H9 (cell line): Measurements from ENCODE around the gene DNAJC12. TPM values are rescaled to one million over a fixed set of nuclear protein-coding genes. Genes with fewer than 3 reads are reported as not detected.

Experiments used
- DNase-seq: peaks from one replicate; pipeline ENCODE4 v3.0.0-alpha.2; 2017
- H2AFZ ChIP-seq: one replicate; pipeline ENCODE4 v1.6.1; 2013; ENCODE audit warnings: mild to moderate bottlenecking, low read length, control low read depth, moderate library complexity
- H2AK5ac ChIP-seq: 2 replicates; pipeline ENCODE4 v1.6.1; 2013; ENCODE audit warnings: low read length, control low read depth, mixed read lengths; ENCODE audit not compliant: insufficient read length
- H2BK120ac ChIP-seq: one replicate; pipeline ENCODE4 v1.6.1; 2013; ENCODE audit warnings: low read depth, mild to moderate bottlenecking, low read length, control low read depth, inconsistent platforms; ENCODE audit not compliant: poor library complexity, severe bottlenecking
- H2BK12ac ChIP-seq: 2 replicates; pipeline ENCODE4 v1.6.1; 2013; ENCODE audit warnings: low read length, control low read depth, mixed read lengths, low read depth; ENCODE audit not compliant: insufficient read length
- H2BK15ac ChIP-seq: 2 replicates; pipeline ENCODE4 v1.6.1; 2013; ENCODE audit warnings: low read depth, low read length, control low read depth
- H2BK20ac ChIP-seq: one replicate; pipeline ENCODE4 v1.6.1; 2013; ENCODE audit warnings: low read depth, mild to moderate bottlenecking, low read length, control low read depth, inconsistent platforms; ENCODE audit not compliant: poor library complexity, severe bottlenecking
- H2BK5ac ChIP-seq: 2 replicates; pipeline ENCODE4 v1.6.1; 2013; ENCODE audit warnings: low read length, control low read depth, mixed read lengths; ENCODE audit not compliant: insufficient read length
- H3K14ac ChIP-seq: 2 replicates; pipeline ENCODE4 v1.6.1; 2013; ENCODE audit warnings: low read length, control low read depth; ENCODE audit not compliant: insufficient read depth
- H3K18ac ChIP-seq: 2 replicates; pipeline ENCODE4 v1.6.1; 2013; ENCODE audit warnings: low read depth, mild to moderate bottlenecking, mixed read lengths, low read length, control low read depth; ENCODE audit not compliant: insufficient read length
- H3K23ac ChIP-seq: 2 replicates; pipeline ENCODE4 v1.6.1; 2013; ENCODE audit warnings: low read length, control low read depth, mixed read lengths, low read depth; ENCODE audit not compliant: insufficient read length
- H3K23me2 ChIP-seq: 2 replicates; pipeline ENCODE4 v1.6.1; 2013; ENCODE audit warnings: low read depth, mild to moderate bottlenecking, mixed read lengths, low read length, control low read depth; ENCODE audit not compliant: insufficient read length, poor library complexity, severe bottlenecking
- H3K27ac ChIP-seq: 2 replicates; pipeline ENCODE4 v1.5.1; 2013; ENCODE audit warnings: low read length, control low read depth, mixed read lengths, low read depth; ENCODE audit not compliant: insufficient read length
- H3K27me3 ChIP-seq: 2 replicates; pipeline ENCODE4 v1.6.1; 2013; ENCODE audit warnings: low read length, control low read depth, inconsistent platforms; ENCODE audit not compliant: insufficient read depth
- H3K4ac ChIP-seq: 2 replicates; pipeline ENCODE4 v1.6.1; 2013; ENCODE audit warnings: low read depth, mild to moderate bottlenecking, control low read depth, inconsistent platforms, low read length, moderate library complexity
- H3K4me1 ChIP-seq: 2 replicates; pipeline ENCODE4 v1.6.1; 2013; ENCODE audit warnings: low read length, control low read depth, inconsistent platforms; ENCODE audit not compliant: insufficient read depth
- H3K4me2 ChIP-seq: 2 replicates; pipeline ENCODE4 v1.6.1; 2013; ENCODE audit warnings: low read length, control low read depth, mixed read lengths; ENCODE audit not compliant: insufficient read length, insufficient read depth
- H3K56ac ChIP-seq: 2 replicates; pipeline ENCODE4 v1.6.1; 2013; ENCODE audit warnings: low read depth, mild to moderate bottlenecking, mixed read lengths, low read length, control low read depth; ENCODE audit not compliant: insufficient read length
- H3K79me1 ChIP-seq: 2 replicates; pipeline ENCODE4 v1.6.1; 2013; ENCODE audit warnings: low read depth, mild to moderate bottlenecking, moderate library complexity, low read length, control low read depth, inconsistent platforms; ENCODE audit not compliant: insufficient read depth, poor library complexity, severe bottlenecking
- H3K79me2 ChIP-seq: 2 replicates; pipeline ENCODE4 v1.6.1; 2013; ENCODE audit warnings: low read length, control low read depth, inconsistent platforms; ENCODE audit not compliant: insufficient read depth
- H3K9ac ChIP-seq: 2 replicates; pipeline ENCODE4 v1.6.1; 2013; ENCODE audit warnings: low read length, control low read depth, mixed read lengths; ENCODE audit not compliant: insufficient read length; ENCODE audit errors: extremely low read depth
- H3K9me3 ChIP-seq: one replicate; pipeline ENCODE4 v1.6.1; 2013; ENCODE audit warnings: low read depth, low read length, inconsistent platforms; ENCODE audit not compliant: control insufficient read depth
- H3T11ph ChIP-seq: one replicate; pipeline ENCODE4 v1.6.1; 2013; ENCODE audit warnings: mild to moderate bottlenecking, low read length, control low read depth, inconsistent platforms
- H4K20me1 ChIP-seq: one replicate; pipeline ENCODE4 v1.6.1; 2013; ENCODE audit not compliant: control insufficient read depth, insufficient read length, insufficient read depth
- H4K5ac ChIP-seq: 2 replicates; pipeline ENCODE4 v1.6.1; 2013; ENCODE audit warnings: low read depth, mild to moderate bottlenecking, mixed read lengths, low read length, control low read depth; ENCODE audit not compliant: insufficient read length
- H4K8ac ChIP-seq: replicated peaks from 2 replicates; pipeline ENCODE4 v1.6.1; 2013; ENCODE audit warnings: low read length, control low read depth, mixed read lengths, low read depth; ENCODE audit not compliant: insufficient read length
- H4K91ac ChIP-seq: 2 replicates; pipeline ENCODE4 v1.6.1; 2013; ENCODE audit warnings: low read depth, mild to moderate bottlenecking, moderate library complexity, mixed read lengths, low read length, control low read depth; ENCODE audit not compliant: insufficient read length
- H3K27ac Mint-ChIP-seq, 3 experiments: 2 replicates in 2 of 3; 3 replicates in 1 of 3; pipeline ENCODE4 v1.8.0; 2020 to 2021; ENCODE audit warnings: mixed read lengths in 3 of 3, mild to moderate bottlenecking in 1 of 3, moderate library complexity in 1 of 3
- H3K27me3 Mint-ChIP-seq: 2 replicates; pipeline ENCODE4 v1.8.0; 2021; ENCODE audit warnings: low read depth, mild to moderate bottlenecking, moderate library complexity, mixed read lengths
- H3K36me3 Mint-ChIP-seq, 3 experiments: 2 replicates in 2 of 3; 3 replicates in 1 of 3; pipeline ENCODE4 v1.8.0; 2020 to 2021; ENCODE audit warnings: low read depth in 3 of 3, mixed read lengths in 3 of 3; ENCODE audit not compliant: insufficient read depth in 1 of 3
- H3K4me1 Mint-ChIP-seq, 2 experiments: 2 replicates each; pipeline ENCODE4 v1.8.0; 2020; ENCODE audit warnings: mixed read lengths in 2 of 2
- H3K4me3 Mint-ChIP-seq, 2 experiments: 2 replicates in 1 of 2; 3 replicates in 1 of 2; pipeline ENCODE4 v1.8.0; 2020 to 2021; ENCODE audit warnings: mild to moderate bottlenecking in 2 of 2, mixed read lengths in 2 of 2, moderate library complexity in 1 of 2
- H3K9me3 Mint-ChIP-seq, 2 experiments: 2 replicates in 1 of 2; 3 replicates in 1 of 2; pipeline ENCODE4 v1.8.0; 2020; ENCODE audit warnings: mild to moderate bottlenecking in 2 of 2, mixed read lengths in 2 of 2, moderate library complexity in 1 of 2
- CTCF ChIP-seq: fragments of 200-600 bp; sonication (generic); conservative IDR thresholded peaks from 3 replicates; pipeline ENCODE4 v1.8.0; 2021; ENCODE audit warnings: antibody characterized with exemption, mild to moderate bottlenecking
- WGBS: extraction: QIAGEN DNeasy Blood & Tissue Kit; methylation state at CpG from one replicate; pipeline ENCODE4 v1.1.7; 2013; ENCODE audit warnings: missing lambda C conversion rate, low lambda C conversion rate, mixed read lengths; ENCODE audit not compliant: insufficient read length; ENCODE audit errors: extremely low coverage; 5-methylcytosine and 5-hydroxymethylcytosine counted together
- total RNA-seq: library from RNA; stranded (reverse); gene quantifications from 2 replicates; pipeline ENCODE4 v1.2.1, GENCODE V29; 2021

DNAJC12 gene
- total RNA-seq, 1 experiment from 2014 or later, result 0.85 TPM

GRCh38 chr10:67793313-67793712, 44.7 kb downstream of the DNAJC12 start:
- Histone ChIP-seq H3K4ac (no peak overlapping the region), H2BK5ac (no peak overlapping the region), H3K27ac (no peak overlapping the region), H3K27me3 (no peaks in the 10 kb centered on the region), H3K56ac (no peak overlapping the region), H3K79me2 (no peaks in the 10 kb centered on the region), H2AK5ac (no peak overlapping the region), H3K18ac (no peak overlapping the region), H2BK12ac (no peak overlapping the region), H4K20me1 (no peaks in the 10 kb centered on the region), H2BK120ac (no peak overlapping the region), H3K23ac (no peak overlapping the region), H4K91ac (no peak overlapping the region), H4K8ac (no peak overlapping the region), H2BK20ac (no peak overlapping the region), H3K79me1 (no peaks in the 10 kb centered on the region), H2BK15ac (no peak overlapping the region), H4K5ac (no peak overlapping the region), H3K9me3 (no peaks in the 10 kb centered on the region), H3K4me1 (peaks cover 5% of the 10 kb centered on the region; the same call in 1 of the 2 replicates), H3K9ac (no peak overlapping the region), H3K14ac (no peak overlapping the region), H3K4me2 (no peak overlapping the region), H3T11ph (no peak overlapping the region), H3K23me2 (no peaks in the 10 kb centered on the region), H2AFZ (no peak overlapping the region)
- Mint-ChIP-seq H3K9me3 (no peaks in the 10 kb centered on the region), H3K4me3 (no peak overlapping the region), H3K27me3 (no peaks in the 10 kb centered on the region), H3K4me1 (peaks cover 42 to 50% of the 10 kb centered on the region in 2 experiments), H3K27ac (no peak overlapping the region; a peak in 2 of 7 replicates), H3K36me3 (no peaks in the 10 kb centered on the region; a peak in 1 of 7 replicates)
- TF ChIP-seq CTCF, result no peak
- no CpG with 5 or more reads among the region's 2 CpGs for WGBS
- no peak for DNase-seq
